GM19463 (cell line): ENCODE results near the gene AGFG2.
"Not testable (repeated sequence)": the region's sequence is repeated elsewhere in the genome, so short reads cannot be mapped to it uniquely, and the experiment has no call there.

Experiments used
- ATAC-seq: cut with Tn5 transposase; IDR thresholded peaks from one replicate; pipeline ENCODE4 v1.9.1; 2021; ENCODE audit warnings: mild to moderate bottlenecking, moderate library complexity; ENCODE audit not compliant: unreplicated experiment

AGFG2 gene

DNA sequence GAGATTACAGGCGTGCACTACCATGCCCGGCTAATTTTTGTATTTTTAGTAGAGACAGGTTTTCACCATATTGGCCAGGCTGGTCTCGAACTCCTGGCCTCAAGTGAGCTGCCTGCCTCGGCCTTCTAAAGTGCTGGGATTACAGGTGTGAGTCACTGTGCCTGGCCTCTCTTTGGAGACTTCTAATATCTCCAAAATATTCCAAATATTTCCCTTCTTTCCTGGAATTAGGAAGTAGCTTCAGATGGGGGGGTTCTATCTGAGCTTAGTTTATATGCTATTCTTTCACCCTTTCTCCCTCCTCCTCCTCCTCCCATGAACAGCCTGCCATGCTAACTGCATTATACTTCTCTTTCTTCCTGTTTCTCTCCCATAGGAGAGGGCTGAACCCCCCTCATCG is 9.4 kb downstream of the AGFG2 start:
- not testable (repeated sequence) for ATAC-seq

DNA sequence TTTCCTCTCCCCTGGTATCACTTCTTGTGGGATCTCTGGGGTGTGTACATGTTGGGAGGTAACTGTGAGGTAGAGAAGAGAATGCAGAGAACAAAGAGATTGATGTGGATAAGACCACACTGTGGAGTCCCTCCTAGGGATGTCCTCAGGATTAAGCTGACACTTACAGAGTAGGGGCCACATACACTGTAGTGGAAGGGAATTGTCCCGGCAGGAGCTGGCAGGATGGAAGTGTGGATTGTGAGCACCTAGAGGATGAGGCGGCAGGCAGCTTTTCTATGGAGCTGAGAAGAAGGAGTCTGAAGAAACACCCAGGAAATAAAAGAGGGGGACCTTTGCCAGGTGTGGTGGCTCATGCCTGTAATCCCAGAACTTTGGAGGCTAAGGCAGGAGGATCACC is 13.5 kb downstream of the AGFG2 start:
- no peak for ATAC-seq

DNA sequence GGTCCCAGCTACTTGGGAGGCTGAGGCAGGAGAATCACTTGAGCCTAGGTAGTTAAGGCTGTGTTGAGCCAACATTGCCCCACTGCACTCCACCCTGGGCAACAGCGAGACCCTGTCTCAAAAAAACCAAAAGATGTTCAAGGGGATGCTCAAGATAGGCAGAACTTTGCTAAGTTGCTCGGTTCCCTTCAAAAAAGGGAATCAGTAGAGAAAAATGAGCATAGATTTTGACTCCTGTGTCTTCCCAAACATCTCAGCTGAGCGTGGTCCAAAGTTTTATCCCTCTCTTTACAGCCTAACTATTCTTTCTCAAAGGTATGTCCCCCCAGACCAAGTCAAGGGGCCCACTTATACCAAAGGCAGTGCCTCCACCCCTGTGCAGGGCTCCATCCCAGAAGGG is 14.0 kb downstream of the AGFG2 start:
- ATAC-seq = no peak

DNA sequence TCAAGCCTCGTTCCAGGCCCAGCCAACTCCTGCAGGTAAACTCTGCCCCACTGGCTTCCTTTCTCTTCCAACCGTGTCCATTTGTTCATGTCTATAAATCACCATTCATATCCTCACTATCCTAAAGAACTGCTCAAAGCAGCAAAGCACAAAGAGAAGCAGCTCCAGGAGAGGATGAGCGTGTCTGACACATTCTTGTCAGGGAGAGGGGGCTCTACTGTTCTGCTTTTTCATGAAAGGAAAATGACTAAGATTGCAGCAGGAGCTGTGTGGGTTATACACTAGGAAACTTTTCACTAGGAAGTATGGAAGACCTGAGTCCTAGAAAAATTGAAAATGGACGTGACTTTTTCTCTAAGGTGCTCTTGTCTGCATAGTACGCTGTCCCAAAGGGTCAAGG is 16.7 kb downstream of the AGFG2 start:
- ATAC-seq = no peak

DNA sequence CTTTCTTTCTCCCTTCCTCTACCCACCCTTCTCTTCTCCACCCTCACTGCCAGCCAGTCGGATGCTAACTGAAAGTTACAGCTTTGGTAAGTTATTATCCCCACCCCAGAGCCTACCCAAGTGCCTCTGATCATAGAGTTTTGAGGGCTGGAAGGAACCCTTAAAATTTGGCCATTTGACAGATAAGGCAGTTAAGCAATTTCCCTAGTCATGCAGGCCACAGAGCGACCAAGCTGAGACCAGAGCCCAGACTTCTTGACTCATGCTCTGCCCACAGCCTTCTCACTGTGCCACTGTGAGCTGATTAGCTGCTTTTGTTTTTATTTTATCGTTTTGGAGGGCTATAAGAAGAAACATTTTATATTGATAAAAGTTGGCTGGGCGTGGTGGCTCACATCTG is 17.5 kb downstream of the AGFG2 start:
- ATAC-seq = no peak

DNA sequence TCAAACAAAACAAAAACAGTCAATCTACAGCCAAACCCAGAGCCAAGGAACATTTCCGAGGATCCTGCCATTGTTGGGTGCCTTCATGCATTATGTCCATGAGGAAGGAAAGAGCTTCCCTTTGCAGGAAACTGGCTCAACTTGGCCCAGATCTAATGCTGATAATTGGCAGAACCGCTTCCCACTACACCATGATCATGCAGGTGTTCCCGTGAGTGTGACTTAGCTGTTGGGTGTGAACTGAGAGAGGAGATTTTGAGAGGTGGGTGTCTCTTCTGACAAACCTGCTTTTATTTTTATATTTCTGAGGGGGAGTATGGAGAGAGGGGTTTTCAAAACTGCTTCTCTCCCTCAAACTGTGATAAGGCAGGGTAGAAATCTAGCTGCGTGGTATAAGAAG is 20.1 kb downstream of the AGFG2 start:
- ATAC-seq = no peak

DNA sequence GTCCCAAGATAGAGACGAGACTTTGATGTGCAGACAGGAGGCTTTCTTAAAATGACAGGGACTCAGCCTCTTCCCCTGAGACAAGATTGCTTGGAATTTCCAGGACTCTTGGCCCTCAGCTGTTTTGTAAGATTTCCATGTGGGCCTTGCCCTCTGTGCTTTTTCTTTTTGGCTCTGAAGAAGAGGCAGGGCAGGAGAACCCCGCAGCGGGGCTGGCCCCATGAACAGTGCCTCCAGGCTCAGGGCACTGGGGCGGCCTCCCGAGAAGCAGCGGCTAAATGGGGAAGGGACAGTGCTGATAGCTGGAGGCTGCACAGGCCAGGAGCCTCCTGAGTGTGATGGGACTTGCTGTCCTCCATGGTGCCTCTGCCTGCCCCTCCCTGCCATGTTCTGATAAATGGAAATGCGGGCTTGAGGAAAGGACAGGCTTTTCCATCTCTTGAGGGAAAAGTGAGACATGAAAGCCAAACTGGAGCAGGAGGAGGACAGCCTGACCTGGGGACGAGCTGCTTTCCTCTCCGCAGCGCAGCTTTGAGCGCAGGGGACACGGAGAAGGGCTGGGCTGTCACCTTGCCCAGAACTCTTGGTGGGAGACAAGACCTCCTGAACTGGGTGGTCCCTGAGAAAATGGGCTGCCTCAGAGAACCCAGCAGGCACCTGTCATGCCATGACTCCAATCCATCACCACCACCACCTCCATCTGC is 22.6 kb downstream of the AGFG2 start:
- no peak for ATAC-seq

DNA sequence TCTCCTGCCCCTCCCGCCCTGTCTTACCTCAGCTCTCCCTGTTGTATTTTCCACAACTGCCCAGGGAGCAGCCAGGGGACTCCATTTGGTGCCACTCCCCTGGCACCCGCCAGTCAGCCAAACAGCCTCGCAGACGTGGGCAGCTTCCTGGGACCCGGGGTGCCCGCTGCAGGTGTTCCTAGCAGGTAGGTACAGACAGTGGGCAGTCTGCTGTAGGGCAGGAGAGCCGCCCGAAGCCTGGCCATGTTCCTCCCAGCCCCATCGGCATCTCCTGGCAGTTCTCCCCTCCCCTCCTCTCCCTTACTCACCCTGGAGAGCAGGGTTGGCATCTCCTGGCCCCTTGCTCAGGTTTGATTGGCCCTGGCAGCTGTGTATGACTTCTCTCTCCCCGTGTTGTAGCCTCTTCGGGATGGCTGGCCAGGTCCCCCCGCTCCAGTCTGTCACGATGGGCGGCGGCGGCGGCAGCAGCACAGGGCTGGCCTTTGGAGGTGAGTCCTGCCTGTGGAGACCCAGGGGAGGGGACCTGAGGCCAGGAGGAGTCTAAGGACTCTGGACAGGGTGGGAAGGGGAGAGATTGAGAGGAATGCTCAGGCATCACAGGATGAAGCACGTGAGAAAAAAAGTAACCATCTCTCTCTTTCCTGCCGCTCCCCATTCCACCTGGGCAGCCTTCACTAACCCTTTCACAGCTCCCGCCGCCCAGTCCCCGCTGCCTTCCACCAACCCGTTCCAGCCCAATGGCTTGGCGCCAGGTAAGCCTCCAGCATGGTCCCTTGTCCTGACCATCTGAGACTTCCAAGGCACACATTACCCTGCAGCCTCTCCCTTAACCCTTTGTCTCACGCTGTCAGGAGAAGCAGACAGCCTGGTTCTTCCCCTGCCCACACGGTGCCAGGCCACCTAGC is 23.4 kb downstream of the AGFG2 start:
- ATAC-seq = no peak

DNA sequence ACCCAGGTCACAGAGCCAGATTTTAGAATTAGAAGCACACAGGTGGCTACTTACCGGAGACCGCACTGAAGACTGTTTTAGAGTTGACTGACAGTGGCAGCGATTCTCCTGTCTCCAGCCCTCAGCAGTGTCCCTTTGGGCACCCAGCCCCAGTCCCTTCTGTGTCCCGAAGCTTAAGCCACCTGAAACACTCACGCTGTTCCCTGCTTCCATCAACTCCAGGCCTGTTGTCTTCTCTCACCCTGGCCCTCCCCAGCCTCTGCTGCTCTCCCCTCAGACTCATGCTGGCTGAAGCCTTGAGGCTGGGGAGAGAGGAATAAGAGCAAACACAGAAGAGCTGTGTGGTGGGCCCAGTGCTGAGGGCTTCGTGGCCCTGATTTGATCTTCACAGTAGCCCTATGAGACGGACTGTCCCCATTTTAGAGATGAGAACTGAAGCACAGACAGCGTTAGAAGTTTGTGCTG is 24.1 kb downstream of the AGFG2 start:
- no peak for ATAC-seq

DNA sequence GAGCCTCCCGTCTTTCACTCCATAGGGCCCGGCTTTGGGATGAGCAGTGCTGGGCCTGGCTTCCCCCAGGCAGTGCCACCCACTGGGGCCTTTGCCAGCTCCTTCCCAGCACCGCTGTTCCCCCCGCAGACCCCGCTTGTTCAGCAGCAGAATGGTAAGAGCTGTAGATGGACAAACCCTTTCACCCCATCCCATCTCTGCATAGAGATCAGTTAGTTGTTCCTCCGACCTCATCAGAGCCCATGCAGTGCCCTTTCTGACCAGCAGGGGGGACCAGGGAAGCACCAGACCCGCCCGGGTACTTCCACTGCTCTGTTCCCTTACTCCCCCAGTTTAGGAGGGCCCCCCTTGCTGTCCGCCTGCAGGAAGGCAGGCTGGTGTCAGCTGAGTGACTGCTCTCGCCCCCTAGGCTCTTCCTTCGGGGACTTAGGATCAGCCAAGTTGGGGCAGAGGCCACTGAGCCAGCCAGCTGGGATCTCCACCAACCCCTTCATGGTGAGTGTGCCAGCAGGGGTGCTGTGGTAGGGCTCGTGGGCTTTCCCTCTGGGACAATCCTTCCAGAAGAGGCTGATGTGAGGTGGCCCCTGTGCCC is 24.9 kb downstream of the AGFG2 start:
- no peak for ATAC-seq

DNA sequence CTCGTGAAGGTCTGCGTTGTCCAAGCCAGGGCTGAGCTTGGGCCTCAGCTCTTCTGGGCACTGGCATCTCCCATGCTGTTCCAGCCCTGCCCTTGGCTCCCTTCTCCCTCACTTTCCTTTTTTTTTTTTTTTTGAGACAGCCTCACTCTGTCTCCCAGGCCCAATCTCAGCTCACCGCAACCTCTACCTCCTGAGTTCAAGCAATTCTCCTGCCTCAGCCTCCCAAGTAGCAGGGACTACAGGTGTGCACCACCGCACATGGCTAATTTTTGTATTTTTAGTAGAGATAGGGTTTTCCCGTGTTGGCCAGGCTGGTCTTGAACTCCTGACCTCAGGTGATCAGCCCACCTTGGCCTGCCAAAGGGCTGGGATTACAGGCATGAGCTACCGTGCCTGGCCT is 25.4 kb downstream of the AGFG2 start:
- ATAC-seq = not testable (repeated sequence)

DNA sequence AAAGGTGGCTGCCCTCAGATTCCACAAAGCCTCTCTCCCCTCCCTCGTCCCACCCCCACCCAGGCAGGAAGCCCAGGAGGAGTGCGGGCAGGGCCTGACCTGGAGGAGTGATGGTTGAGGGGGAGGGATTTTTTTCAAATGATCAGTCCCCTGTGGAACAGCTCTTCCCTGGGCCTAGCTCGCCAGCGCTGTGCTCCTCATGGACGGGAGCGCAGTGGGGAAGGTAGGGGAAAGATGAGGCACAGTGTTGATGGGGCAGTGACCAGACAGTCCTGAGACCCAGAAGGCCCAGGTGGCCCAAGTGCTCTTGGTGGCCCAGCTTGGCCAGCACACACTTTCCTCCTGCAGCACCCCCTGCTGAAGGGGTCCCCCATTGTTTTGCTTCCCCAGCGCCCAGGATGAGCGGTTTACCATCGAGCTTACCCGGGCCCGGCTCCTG is 26.1 kb downstream of the AGFG2 start:
- no peak for ATAC-seq

DNA sequence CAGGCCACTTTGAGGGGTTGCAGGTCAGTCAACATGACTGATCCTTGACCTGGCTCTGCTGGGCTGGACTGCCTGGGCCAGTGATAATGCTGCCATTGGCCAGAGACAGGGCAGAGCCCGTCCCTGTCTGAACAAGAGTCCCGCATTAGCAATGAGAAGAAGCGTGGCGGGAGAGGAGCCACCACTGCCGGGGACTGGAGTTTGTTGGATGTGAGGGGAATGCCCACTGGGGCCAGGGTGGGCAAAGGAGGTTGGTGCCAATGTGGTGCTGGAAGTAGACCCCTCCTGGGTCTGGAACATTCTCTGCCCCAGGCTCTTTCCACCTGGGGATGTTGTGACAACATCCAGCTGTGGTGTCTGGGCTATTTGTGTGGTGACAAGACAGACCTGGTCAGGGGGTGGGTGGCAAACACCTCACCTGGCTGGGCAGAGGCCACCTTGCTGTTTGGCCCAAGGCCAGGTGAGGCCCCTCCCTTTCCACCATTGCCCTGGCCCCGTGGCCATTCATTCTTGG is 27.1 kb downstream of the AGFG2 start:
- no peak for ATAC-seq

DNA sequence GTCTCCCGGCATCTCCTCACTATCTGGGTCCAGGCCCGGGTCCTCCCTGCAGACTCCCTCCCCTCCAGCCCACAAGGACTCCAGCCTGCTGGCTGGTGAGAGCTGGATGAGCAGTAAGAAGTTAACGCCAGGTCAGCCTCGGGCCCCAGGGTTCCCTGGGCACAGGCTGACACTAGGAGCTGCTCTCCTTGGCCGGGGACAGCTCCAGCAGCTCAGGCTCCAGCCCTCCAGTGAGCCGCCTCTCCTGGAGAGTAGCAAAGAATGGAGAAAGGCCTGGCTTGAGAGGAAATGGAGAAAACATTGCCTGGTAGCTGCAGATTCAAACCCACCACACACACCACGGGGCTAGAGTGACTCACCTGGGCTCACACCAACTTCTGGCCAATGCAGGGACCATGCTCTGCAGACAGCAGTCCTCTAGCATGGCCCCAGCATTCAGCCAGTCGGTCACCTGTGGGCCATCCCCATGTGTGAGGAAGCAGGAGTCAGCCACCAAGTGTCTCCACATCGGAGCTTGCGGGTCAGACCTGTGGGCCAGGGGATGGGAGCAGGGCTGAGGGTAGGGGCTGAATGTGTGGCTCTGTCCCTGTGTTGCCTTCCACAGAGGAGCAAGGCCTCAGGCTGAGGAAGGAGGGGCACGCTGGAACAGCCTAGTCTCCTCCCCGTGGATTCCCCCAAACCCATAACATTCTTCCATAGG is 28.2 kb downstream of the AGFG2 start:
- no peak for ATAC-seq

DNA sequence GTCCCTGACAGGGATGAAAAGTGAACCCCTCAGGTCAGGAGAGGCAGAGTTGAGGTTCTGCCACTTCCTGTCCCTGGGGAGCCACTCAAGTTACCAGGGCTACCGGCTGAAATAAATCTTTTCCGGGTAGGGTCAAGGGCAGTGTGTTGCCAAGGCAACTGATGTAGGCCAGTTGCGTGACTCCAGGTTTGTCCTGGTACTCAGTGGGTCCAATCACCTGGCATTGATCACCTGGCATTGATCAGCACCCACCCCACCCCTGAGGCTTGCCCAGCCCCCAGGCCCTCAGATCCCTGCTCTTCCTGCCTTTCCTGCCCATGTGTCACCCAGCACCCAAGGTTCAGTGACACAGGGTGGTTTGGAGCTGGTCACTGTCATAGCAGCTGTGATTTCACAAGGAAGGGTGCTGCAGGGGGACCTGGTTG is 28.8 kb downstream of the AGFG2 start:
- no peak for ATAC-seq

DNA sequence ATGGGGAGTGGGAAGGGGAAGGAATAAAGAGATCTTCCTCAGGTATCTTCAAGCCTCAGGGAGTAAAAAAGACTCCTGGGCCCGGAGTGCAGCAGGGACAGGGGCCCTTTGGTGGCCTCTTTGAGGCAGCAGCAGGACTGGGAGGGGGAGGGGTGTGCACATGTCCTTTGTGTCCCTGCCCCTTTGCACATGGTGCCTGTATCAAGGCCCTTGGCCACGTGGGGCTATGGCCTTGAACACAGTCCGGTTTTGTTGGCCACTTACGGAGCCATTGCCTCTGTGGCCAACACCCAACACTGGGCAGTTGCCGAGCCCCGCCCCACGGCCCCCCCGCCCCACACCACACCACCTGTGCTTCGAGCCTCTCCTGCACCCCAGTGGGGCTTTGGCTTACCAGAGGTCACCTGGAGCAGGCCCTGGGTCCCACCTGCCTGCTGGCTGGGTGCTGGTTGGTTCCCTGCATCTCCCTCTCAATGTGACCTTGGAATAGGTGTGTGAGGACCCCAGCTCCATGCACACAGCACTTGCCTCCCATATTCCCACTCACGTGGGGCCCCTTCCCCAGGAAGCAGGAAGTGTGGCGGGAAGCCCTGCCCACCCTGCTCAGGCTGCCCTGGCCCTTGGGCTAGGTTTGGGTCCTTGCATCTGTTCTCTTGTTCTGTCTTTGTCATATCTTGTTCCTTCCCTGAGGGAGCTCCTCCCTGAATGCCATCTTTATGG is 29.3 kb downstream of the AGFG2 start:
- no peak for ATAC-seq

DNA sequence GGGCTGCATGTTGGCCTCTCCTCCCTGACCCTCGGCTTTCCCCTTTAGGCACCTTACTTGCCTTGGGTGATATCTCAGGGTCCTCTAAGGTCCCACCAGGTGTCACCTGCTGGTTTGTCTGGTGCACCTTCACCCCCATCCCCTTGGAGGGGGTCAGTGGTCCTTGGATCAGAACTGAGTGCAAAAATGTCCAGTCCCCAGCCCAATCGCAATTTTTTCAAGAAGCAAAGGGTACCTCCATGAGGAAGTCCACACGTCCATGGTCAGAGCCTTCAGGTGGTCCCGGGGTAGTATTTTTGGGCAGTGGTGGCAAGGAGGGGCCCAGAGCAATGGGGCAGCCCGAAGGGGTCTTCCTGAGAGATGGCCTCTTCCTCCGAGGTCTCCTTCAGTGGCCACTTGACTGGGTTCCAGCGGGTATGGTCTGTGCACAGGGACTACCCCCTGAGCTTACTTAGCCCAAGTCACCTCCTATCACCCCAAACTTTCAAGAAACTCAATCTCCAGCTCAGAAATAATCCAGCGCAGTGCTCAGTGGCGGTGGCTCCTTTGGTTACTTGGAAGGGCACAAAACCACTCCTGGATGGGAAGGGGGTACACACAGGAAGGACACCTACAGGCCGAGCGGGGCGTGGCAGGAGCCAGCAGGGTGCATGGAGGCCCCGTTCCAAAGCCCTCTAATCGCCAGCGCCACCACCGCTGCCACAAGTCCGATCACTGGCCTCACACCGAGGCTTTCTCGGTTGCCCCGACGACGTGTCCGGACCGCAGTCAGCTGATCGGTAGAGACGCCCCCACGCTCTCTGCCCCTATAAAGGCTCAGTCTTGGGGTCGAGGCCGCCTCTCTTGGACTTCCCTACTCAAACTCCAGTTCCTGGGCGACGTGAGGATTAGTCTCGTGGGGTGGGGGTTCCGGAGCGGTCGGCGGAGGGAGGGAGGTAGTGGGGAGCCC is 30.2 kb downstream of the AGFG2 start:
- no peak for ATAC-seq

DNA sequence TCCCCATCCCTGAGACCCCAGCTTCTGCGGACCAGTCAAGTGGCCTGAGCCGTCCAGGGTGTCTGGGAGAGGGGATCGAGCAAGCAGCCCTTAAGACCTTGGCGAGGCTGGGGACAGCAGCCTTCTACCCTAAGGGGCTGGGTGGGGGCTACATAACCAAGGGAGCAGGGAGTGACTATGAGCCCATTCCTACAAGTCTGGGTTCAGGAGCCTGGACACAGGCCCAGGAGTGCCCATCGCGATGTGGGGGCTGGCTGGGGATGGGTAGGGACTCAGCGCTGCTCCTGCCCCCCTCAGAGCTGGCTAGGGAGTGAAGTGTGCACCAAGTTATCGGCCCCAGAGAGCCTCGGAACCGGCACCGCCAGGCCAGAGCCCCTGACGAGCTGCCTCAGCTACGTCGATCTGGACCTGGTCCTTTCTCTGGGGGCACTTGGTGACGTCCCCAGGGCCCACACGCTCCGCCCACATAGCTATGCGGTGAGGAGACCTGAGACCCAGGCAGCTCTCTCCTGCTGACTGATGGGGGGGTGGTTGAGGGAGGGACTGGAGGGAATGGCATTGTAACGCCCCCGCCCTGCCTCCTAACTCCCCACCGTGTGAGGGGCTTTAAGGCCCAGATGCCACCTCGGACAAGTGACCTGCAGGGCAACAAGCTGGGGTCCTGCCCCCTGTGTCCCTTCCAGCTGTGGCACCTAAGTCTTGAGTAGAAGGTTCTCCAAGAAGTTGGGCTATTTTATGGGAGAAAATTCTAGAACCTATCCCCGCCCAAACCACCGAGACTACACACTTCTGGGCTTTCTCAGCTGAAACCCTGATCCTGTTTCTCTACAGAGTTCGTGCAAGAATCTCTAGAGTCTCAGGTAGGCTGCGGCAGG is 32.2 kb downstream of the AGFG2 start:
- no peak for ATAC-seq
